HFF-Myc (cell line): ENCODE measurements around the gene MRPS5.

Source experiments
- DNase-seq: peaks from one replicate; pipeline ENCODE4 v3.0.0-alpha.2; 2011; ENCODE audit warnings: low read depth; ENCODE audit errors: extremely low read depth
- H3K4me3 ChIP-seq: replicated peaks from 2 replicates; pipeline ENCODE4 v1.5.1; 2011; ENCODE audit warnings: low read depth, mild to moderate bottlenecking, control low read depth, low read length
- TF ChIP-seq, protein P1 (sequence below): IDR thresholded peaks from 2 replicates; pipeline ENCODE4 v1.5.1; 2012; ENCODE audit warnings: mild to moderate bottlenecking, low read depth, low read length, control low read depth; ENCODE audit errors: missing control alignments

Gene MRPS5

GRCh38 chr2:95121407-95122196 is at the start of gene MRPS5:
MRPS5 (minus strand) TSS chr2:95121808; CDS start chr2:95121791, 17 bp downstream.
- DNase-seq: peak; percentile 10
- TF ChIP-seq, protein P1, sequence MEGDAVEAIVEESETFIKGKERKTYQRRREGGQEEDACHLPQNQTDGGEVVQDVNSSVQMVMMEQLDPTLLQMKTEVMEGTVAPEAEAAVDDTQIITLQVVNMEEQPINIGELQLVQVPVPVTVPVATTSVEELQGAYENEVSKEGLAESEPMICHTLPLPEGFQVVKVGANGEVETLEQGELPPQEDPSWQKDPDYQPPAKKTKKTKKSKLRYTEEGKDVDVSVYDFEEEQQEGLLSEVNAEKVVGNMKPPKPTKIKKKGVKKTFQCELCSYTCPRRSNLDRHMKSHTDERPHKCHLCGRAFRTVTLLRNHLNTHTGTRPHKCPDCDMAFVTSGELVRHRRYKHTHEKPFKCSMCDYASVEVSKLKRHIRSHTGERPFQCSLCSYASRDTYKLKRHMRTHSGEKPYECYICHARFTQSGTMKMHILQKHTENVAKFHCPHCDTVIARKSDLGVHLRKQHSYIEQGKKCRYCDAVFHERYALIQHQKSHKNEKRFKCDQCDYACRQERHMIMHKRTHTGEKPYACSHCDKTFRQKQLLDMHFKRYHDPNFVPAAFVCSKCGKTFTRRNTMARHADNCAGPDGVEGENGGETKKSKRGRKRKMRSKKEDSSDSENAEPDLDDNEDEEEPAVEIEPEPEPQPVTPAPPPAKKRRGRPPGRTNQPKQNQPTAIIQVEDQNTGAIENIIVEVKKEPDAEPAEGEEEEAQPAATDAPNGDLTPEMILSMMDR: no peak
- H3K4me3 ChIP-seq: peak within 1 kb of the TSS; percentile 79

DNA sequence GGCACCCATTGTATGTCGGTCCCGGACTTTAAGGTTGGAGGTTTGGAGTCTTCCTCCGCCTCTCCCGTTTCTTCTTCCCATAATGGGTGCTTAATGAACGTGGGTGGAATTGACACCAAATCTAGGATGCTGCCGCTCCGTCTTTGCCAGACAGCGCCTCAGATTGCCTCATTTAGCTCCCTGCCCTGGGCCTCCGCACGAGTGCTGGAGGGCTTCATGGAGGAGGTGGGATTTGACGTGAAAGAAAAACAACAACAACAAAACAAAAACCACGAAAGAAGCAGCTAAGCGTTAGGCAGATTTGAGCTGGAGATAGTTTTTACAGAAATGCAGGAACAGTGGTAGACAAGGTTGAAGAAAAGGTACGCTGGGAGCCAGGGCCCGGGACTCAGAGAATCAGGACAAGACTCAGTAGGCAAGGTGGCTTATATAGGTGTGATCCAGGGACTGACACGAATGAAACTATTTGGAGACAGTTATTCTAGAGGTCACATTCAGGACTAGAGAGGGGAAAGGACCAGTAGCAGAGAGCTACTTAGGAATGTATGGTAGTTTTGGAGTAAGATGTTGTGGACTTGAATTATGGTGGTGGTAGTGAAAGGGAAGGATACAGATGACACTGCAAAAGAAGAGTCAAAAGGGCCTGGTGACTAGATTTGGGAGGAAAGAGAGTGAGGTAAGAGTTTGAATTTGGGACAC is 44.6 kb upstream of the MRPS5 start:
- TF ChIP-seq, protein P1: no peak
- no peak for DNase-seq
- H3K4me3 ChIP-seq: peak overlapping the region; percentile 95

- TF ChIP-seq, protein P1: no peak
- peak within 1 kb of the TSS; percentile 95 for H3K4me3 ChIP-seq
Observed at GRCh38 chr2:95165371-95166064, 43.9 kb upstream of the MRPS5 start, which contains the start of gene ZNF2. ZNF2 (plus strand) TSS chr2:95165809; CDS start chr2:95176227, 10,418 bp downstream.

GRCh38 chr2:95165030-95165370 is 43.4 kb upstream of the MRPS5 start:
- H3K4me3 ChIP-seq: peak overlapping the region; percentile 95
- no peak for DNase-seq
- TF ChIP-seq, protein P1: no peak

More at GRCh38 chr2:95165371-95166064, 43.9 kb upstream of the MRPS5 start, which contains the start of gene ZNF2:
- DNase-seq: peak; percentile 91

DNA sequence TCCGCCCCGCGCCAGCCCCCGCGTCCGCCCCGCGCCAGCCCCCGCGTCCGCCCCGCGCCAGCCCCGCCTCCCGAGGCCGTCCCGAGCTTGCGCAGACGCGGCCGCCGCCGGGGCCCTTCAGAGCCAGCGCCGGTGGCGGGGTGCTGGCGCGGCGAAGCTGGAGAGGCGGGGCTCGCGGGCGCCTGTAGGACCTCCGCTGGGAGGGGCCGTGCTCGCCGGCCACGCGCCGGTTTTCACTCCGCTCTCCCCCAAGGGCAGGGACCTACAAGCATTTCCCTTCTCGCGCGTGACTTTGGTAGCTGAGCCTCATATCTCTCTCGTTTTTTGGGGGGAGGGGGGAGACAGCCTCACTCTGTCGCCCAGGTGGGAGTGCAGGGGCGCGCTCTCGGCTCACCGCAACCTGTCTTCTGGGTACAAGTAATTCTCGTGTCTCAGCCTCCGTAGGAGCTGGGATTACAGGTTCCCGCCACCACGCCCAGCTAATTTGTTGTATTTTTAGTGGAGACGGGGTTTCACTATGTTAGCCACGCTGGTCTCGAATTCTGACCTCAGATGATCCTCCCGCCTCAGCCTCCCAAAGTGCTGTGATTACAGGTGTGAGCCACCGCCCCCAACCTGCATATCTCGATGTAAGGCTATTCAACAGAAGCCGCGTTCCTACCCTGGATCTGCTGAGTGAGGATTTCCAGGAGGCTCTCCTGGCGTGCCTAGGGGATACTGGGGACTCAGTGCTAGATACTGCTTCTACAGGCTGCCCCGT is 38.3 kb upstream of the MRPS5 start, which contains the start of gene ZNF514:
Gene ZNF514 (minus strand): TSS at position 159 of the 760 bp plus-strand sequence. CDS start 6,595 bp downstream, outside the sequence.
- H3K4me3 ChIP-seq: peak within 1 kb of the TSS; percentile 78
- TF ChIP-seq, protein P1: no peak
- DNase-seq: no peak
